Keratinocyte (primary cell): ENCODE measurements around the gene PIK3CD.

Source experiments
- EZH2 ChIP-seq: IDR thresholded peaks from one replicate; pipeline ENCODE4 v1.6.1; 2012; ENCODE audit warnings: inconsistent platforms, mild to moderate bottlenecking, low read length, moderate library complexity
- TF ChIP-seq, protein P1 (sequence below), 3 experiments: IDR thresholded peaks in 1 of 3; conservative IDR thresholded peaks in 1 of 3; optimal IDR thresholded peaks in 1 of 3; 2 replicates in 2 of 3; 3 replicates in 1 of 3; pipeline versions ENCODE3 to v1.5.1; 2011; ENCODE audit warnings: low read length in 3 of 3, mild to moderate bottlenecking in 3 of 3, moderate library complexity in 2 of 3, control low read depth in 1 of 3, inconsistent platforms in 1 of 3; ENCODE audit not compliant: insufficient read depth in 2 of 3; ENCODE audit errors: extremely low read depth in 1 of 3

DNA sequence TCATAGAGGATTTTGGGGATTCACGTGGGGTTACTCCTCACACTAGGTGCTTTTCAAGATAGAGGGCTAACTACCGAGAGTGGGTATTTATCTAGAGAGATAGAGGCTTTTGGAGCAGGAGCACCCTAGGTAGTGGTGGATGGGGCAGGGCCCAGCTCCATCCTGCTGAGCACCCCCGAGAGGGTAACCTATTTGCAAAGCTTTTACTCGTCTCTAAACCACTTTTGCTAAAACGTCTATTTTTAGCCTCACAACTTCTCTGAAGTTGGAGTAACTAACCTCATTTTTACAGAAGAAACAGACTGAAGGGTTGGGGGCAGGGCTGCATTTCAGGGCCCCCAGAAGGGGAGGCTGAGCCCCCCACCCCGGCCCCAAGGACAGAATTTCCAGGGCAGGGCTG, 12.3 kb upstream of the PIK3CD start:
- TF ChIP-seq, protein P1, sequence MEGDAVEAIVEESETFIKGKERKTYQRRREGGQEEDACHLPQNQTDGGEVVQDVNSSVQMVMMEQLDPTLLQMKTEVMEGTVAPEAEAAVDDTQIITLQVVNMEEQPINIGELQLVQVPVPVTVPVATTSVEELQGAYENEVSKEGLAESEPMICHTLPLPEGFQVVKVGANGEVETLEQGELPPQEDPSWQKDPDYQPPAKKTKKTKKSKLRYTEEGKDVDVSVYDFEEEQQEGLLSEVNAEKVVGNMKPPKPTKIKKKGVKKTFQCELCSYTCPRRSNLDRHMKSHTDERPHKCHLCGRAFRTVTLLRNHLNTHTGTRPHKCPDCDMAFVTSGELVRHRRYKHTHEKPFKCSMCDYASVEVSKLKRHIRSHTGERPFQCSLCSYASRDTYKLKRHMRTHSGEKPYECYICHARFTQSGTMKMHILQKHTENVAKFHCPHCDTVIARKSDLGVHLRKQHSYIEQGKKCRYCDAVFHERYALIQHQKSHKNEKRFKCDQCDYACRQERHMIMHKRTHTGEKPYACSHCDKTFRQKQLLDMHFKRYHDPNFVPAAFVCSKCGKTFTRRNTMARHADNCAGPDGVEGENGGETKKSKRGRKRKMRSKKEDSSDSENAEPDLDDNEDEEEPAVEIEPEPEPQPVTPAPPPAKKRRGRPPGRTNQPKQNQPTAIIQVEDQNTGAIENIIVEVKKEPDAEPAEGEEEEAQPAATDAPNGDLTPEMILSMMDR (optimal IDR thresholded peaks at IDR 0.05 in 1 of 3, IDR thresholded peaks at IDR 0.05 in 1 of 3, conservative IDR thresholded peaks at IDR 0.05 in 1 of 3; ENCODE audit: extremely low read depth in 1 of 3, insufficient read depth in 2 of 3, low read length in 3 of 3) = no peak
- TF ChIP-seq EZH2 = no peak
